GM10266 (cell line): ENCODE data around the gene LLGL1.

Experiments
- DNase-seq: peaks from one replicate; pipeline ENCODE4 v3.0.0; 2012; ENCODE audit errors: extremely low spot score
- CTCF ChIP-seq: IDR thresholded peaks from 2 replicates; pipeline ENCODE4 v1.5.1; 2012; ENCODE audit warnings: mild to moderate bottlenecking, low read depth; ENCODE audit not compliant: control insufficient read depth, insufficient read depth; ENCODE audit errors: missing control alignments

Gene LLGL1

GRCh38 chr17:18253187-18253884, 27.9 kb downstream of the LLGL1 start:
- DNase-seq = no peak
- TF ChIP-seq CTCF = no peak

- no peak for TF ChIP-seq CTCF
- no peak for DNase-seq
These were observed 28.7 kb downstream of the LLGL1 start for GRCh38 chr17:18253947-18254821.

DNA sequence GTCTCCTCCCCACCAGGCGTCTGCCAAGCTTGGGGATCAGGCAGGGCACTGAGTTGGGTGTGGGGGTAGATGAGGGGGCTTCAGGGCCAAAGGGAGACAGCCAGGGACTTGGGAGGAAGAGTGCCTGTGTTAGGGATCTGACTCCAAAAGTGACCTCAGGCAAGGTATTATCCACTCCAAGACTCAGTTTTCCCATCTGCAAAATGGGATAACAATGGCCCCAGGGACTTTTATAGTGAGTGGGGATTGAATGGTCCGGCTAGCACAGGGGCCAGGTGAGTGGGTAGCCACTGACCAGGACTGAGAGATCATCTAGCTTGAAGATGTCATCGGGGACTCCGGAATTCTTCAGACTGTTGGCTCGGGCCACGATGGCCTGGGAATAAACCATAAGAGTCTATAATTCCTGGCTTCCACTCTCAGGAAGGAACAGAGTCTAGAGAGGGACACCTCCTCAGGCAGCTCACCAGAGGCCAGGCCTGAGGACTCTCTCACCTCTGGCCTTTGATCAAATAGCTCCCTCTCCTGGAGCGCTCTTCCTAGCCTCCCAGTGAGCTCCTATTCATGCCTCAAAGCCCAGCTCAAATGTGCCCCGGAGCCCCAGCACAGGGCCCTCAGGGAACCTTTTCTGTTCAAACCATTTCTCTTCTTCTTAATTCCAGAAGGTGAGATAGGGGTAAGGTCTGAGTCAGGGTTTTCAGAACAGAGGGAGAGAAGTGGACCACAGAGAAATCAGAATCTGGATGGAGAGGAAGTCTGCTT, 29.6 kb downstream of the LLGL1 start:
- no peak for TF ChIP-seq CTCF
- no peak for DNase-seq

- DNase-seq = no peak
- TF ChIP-seq CTCF = no peak
These were observed 30.9 kb downstream of the LLGL1 start for GRCh38 chr17:18256351-18256750.

GRCh38 chr17:18256776-18257175, 31.3 kb downstream of the LLGL1 start:
- no peak for DNase-seq
- TF ChIP-seq CTCF = no peak

GRCh38 chr17:18257268-18257981, 32.0 kb downstream of the LLGL1 start:
- DNase-seq = peak; percentile 71
- no peak for TF ChIP-seq CTCF
